ENCODE results near the gene BOD1L2.

The BOD1L2 gene

GRCh38 chr18:57188851-57189557 lies 42.1 kb downstream of the BOD1L2 start:
- H3K27ac ChIP-seq = no peak overlapping the region
- no peak for TF ChIP-seq CTCF (conservative IDR thresholded peaks at IDR 0.05)
- TF ChIP-seq ZFX (IDR thresholded peaks at IDR 0.05) = no peak

DNA sequence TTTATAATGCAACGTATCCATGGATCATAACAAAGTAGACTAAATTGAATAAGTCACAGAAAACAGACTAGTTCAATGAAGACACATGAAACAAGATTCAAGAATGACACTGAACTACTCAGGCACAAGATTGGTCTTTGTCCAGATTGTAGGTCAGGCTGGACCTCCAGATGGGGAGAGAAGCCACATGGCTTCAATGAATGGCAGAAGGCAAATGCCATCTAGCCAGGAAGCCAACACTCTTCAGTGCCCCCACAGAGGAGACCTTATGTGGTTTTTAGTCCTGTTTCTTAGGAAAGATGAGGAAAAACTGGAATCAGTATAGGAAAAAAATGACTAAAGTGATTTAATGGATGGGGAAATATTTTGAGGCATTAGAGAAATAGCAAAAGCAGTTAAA lies 43.1 kb downstream of the BOD1L2 start:
- TF ChIP-seq CTCF (conservative IDR thresholded peaks at IDR 0.05) (no peak), ZFX (IDR thresholded peaks at IDR 0.05) (no peak)
- no peak overlapping the region for H3K27ac ChIP-seq

DNA sequence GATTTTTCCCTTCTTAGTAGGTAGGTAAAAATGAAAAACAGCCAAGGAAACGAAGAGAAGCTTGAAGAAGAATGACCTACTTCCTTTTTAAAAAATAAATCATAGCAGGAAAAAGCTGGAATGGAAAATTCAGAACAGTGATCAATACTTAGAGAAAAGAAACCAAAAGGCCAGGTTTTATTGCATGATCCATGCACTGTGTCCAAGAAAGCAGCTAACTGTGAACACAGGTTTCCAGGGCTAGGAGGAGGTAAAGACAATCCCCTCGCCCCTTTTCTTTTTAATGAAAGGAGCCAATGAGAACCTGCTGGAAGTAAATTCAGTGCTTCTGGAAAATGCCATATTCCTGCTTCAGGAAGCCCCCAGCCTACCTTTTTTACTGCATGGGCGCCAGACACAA lies 47.2 kb downstream of the BOD1L2 start:
- TF ChIP-seq CTCF (conservative IDR thresholded peaks at IDR 0.05) (no peak), ZFX (IDR thresholded peaks at IDR 0.05) (no peak)
- H3K27ac ChIP-seq = no peak overlapping the region

DNA sequence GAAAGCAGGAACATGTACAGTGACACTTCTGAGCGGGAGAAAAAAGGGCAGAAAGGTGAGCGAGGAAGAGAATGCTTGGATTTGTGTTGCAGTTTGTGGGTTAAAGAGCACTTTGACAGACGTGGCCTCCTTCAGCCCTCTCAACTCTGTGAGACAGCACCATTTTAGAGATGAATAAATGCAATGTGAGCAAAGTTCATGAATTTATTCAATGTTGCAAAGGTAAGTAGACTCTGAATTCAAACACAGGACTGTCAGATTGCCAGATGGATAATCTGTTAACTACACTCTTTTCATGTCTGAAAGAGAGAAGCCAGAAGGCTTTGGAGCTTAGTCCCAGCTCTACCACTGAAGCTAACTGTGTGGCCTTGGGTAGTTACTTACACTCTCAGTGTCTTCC lies 47.7 kb downstream of the BOD1L2 start:
- TF ChIP-seq CTCF (conservative IDR thresholded peaks at IDR 0.05) = no peak
- TF ChIP-seq ZFX (IDR thresholded peaks at IDR 0.05) = no peak
- H3K27ac ChIP-seq = no peak overlapping the region

GRCh38 chr18:57195341-57195740 lies 48.5 kb downstream of the BOD1L2 start:
- TF ChIP-seq CTCF (conservative IDR thresholded peaks at IDR 0.05) (no peak), ZFX (IDR thresholded peaks at IDR 0.05) (no peak)

GRCh38 chr18:57197261-57197660 lies 50.4 kb downstream of the BOD1L2 start:
- TF ChIP-seq ZFX (IDR thresholded peaks at IDR 0.05) (no peak), CTCF (conservative IDR thresholded peaks at IDR 0.05) (no peak)
- H3K27ac ChIP-seq = no peak overlapping the region

More at GRCh38 chr18:57195341-57195740, 48.5 kb downstream of the BOD1L2 start:
- H3K27ac ChIP-seq = no peak overlapping the region

- no peak overlapping the region for H3K27ac ChIP-seq
- no peak for TF ChIP-seq ZFX (IDR thresholded peaks at IDR 0.05)
- TF ChIP-seq CTCF (conservative IDR thresholded peaks at IDR 0.05) = no peak
These were observed 51.2 kb downstream of the BOD1L2 start for GRCh38 chr18:57198073-57198472.
